HepG2 (cell line): ENCODE data around the gene EML2. TPM values are rescaled to one million over a fixed set of nuclear protein-coding genes. Genes with fewer than 3 reads are reported as not detected.
A peak's percentile ranks its signal among the peaks of the same experiment; 100 is the strongest.

ENCODE experiments used
- ATF1 ChIP-seq: IDR thresholded peaks from 2 replicates; pipeline ENCODE4 v1.6.1; 2016; ENCODE audit warnings: mild to moderate bottlenecking, control low read depth
- DZIP1 ChIP-seq: sonication (generic); formaldehyde crosslinking; IDR thresholded peaks from 2 replicates; pipeline ENCODE4 v1.5.0; 2020; ENCODE audit warnings: mild to moderate bottlenecking, missing genetic modification reagents
- GABPB1 ChIP-seq: IDR thresholded peaks from 2 replicates; pipeline ENCODE4 v1.6.1; 2016; ENCODE audit warnings: mild to moderate bottlenecking, missing genetic modification reagents, moderate library complexity, missing compliant biosample characterization
- HDAC6 ChIP-seq: fragments of 200-600 bp; sonication (generic); IDR thresholded peaks from 2 replicates; pipeline ENCODE4 v1.7.0; 2017; ENCODE audit warnings: mild to moderate bottlenecking, antibody characterized with exemption, low read length, low read depth
- HES4 ChIP-seq: sonication (generic); formaldehyde crosslinking; IDR thresholded peaks from 2 replicates; pipeline ENCODE4 v1.9.0; 2021; ENCODE audit warnings: mild to moderate bottlenecking, missing genetic modification reagents, borderline replicate concordance
- PAWR ChIP-seq: sonication (generic); formaldehyde crosslinking; IDR thresholded peaks from 2 replicates; pipeline ENCODE4 v1.4.0; 2020; ENCODE audit warnings: missing genetic modification reagents, mild to moderate bottlenecking, borderline replicate concordance
- POLR2G ChIP-seq: fragments of 200-400 bp; formaldehyde crosslinking; IDR thresholded peaks from 2 replicates; pipeline ENCODE4 v1.6.1; 2018; ENCODE audit warnings: mild to moderate bottlenecking, low read depth, low read length, moderate library complexity
- RFX3 ChIP-seq: IDR thresholded peaks from 2 replicates; pipeline ENCODE4 v1.6.1; 2016; ENCODE audit warnings: missing biosample characterization, missing genetic modification reagents
- SP5 ChIP-seq: IDR thresholded peaks from 2 replicates; pipeline ENCODE4 v1.6.1; 2016; ENCODE audit warnings: low read depth, borderline replicate concordance
- SSRP1 ChIP-seq: IDR thresholded peaks from 2 replicates; pipeline ENCODE4 v1.6.1; 2016; ENCODE audit warnings: control low read depth
- TCF7 ChIP-seq: sonication (generic); IDR thresholded peaks from 2 replicates; pipeline ENCODE4 v1.6.1; 2016; ENCODE audit warnings: antibody characterized with exemption, low read depth
- THAP8 ChIP-seq: sonication (generic); formaldehyde crosslinking; IDR thresholded peaks from 2 replicates; pipeline ENCODE4 v1.5.1; 2020; ENCODE audit warnings: missing genetic modification reagents, mild to moderate bottlenecking, borderline replicate concordance
- TRIM24 ChIP-seq: sonication (generic); formaldehyde crosslinking; IDR thresholded peaks from 2 replicates; pipeline ENCODE4 v1.8.0; 2022; ENCODE audit warnings: mild to moderate bottlenecking, missing genetic modification reagents
- ZBTB38 ChIP-seq: sonication (generic); formaldehyde crosslinking; IDR thresholded peaks from 2 replicates; pipeline ENCODE4 v1.5.1; 2020; ENCODE audit warnings: mild to moderate bottlenecking, missing genetic modification reagents
- ZNF263 ChIP-seq: sonication (generic); formaldehyde crosslinking; IDR thresholded peaks from 2 replicates; pipeline ENCODE4 v1.4.0; 2020; ENCODE audit warnings: missing genetic modification reagents
- ZNF629 ChIP-seq: sonication (generic); formaldehyde crosslinking; conservative IDR thresholded peaks from 2 replicates; pipeline ENCODE4 v1.5.0; 2020; ENCODE audit warnings: missing genetic modification reagents
- ZNF660 ChIP-seq: sonication (generic); formaldehyde crosslinking; IDR thresholded peaks from 2 replicates; pipeline ENCODE4 v1.5.1; 2020; ENCODE audit warnings: mild to moderate bottlenecking, low read depth, missing genetic modification reagents, borderline replicate concordance
- ZNF782 ChIP-seq: sonication (generic); formaldehyde crosslinking; IDR thresholded peaks from 2 replicates; pipeline ENCODE4 v1.4.0; 2020; ENCODE audit warnings: missing genetic modification reagents, mild to moderate bottlenecking, borderline replicate concordance
- polyA plus RNA-seq, 8 experiments: library from polyadenylated mRNA; depleted of rRNA in 3 of 8; stranded (reverse) in 7 of 8; unstranded in 1 of 8; fragments of >200 nt; fragmentation: Illumina TruSeq in 4 of 8; extraction: Trizol in 4 of 8; gene quantifications; 2 replicates each; pipeline versions ENCODE4 v1.2.1 to v1.2.3, GENCODE V29; 2011 to 2016; ENCODE audit warnings: low read depth in 4 of 8, missing spikeins in 1 of 8, mixed read lengths in 1 of 8; ENCODE audit not compliant: insufficient read depth in 1 of 8
- total RNA-seq, 5 experiments: library from RNA; depleted of rRNA; stranded (reverse); fragments of >200 nt; fragmentation: Illumina TruSeq; extraction: Trizol; gene quantifications; 2 replicates each; pipeline ENCODE4 v1.2.3, GENCODE V29; 2016; ENCODE audit warnings: low read depth in 1 of 5
- TF ChIP-seq, protein P1 (sequence below): sonication (generic); formaldehyde crosslinking; conservative IDR thresholded peaks from 2 replicates; pipeline ENCODE4 v1.8.1; 2023; ENCODE audit warnings: missing genetic modification reagents
- TF ChIP-seq, protein P2 (sequence below): sonication (generic); formaldehyde crosslinking; IDR thresholded peaks from 2 replicates; pipeline ENCODE4 v1.5.1; 2020; ENCODE audit warnings: mild to moderate bottlenecking, missing genetic modification reagents, moderate library complexity
- TF ChIP-seq, protein P3 (sequence below): IDR thresholded peaks from 2 replicates; pipeline ENCODE4 v1.6.1; 2012; ENCODE audit warnings: inconsistent platforms

EML2 gene
- total and polyA plus RNA-seq, 2 of the 13 experiments (the other 11 are each of a cell fraction or from before 2014, with no cell fraction given) = 7.3 to 12.9 TPM

DNA sequence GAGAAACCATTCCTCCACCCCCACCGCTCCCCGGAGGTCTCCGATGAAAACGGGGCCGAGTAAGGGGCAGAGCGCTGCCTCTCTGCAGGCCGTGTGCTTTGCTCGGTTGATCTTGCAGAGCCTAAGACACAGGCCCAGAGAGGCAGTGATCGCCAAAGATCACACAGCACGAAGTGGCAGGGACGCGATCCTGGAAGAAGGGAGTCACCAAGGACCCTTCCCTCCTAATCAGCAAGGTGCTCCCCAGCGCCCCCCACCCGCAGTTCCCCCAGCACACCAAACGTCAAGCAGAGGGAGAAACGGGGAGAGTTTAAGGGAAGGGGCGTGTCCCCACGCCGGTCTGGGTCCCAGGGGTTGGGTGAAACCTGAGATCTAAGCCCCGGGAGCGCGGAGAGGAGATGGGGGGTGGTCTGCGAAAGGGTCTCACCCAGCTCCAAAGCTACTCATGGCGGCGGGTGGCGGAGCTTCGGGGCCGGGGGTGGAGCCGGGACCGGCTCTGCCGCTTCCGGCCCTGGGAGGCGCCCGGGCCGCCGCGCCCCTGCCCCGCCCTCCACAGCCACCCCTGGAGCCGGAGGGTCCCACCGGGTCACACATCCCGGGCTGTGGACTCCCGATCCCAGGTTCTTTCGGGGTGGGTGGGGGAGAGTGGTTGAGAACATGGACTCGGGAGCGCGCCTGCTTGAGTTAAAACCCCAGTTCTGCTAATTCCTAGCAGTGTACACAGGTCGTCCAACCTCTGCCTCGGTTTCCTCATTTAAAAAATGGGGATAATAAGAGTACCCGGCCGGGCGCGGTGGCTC is at the start of gene EML2 (continued):
- TF ChIP-seq THAP8 (CRISPR knock-in tag) (no peak), SSRP1 (CRISPR knock-in tag) (no peak), ZBTB38 (CRISPR knock-in tag) (0 out of 2 replicates have a peak, but pooled peaks have one; percentile 3), GABPB1 (CRISPR knock-in tag) (peak; percentile 65), HES4 (CRISPR knock-in tag) (no peak), ZNF629 (CRISPR knock-in tag) (peak; percentile 18; the same call in 1 of the 2 replicates), ZNF782 (0 out of 2 replicates have a peak, but pooled peaks have one; percentile 11), PAWR (no peak), SP5 (CRISPR knock-in tag) (0 out of 2 replicates have a peak, but pooled peaks have one; percentile 7), TRIM24 (no peak), HDAC6 (no peak), ATF1 (CRISPR knock-in tag) (no peak), ZNF660 (CRISPR knock-in tag) (no peak), ZNF263 (CRISPR knock-in tag) (peak; percentile 60; the same call in 1 of the 2 replicates), TCF7 (no peak), POLR2G (peak; percentile 60), DZIP1 (CRISPR knock-in tag) (peak; percentile 28; the same call in 1 of the 2 replicates), RFX3 (CRISPR knock-in tag) (no peak)
- TF ChIP-seq, protein P1, sequence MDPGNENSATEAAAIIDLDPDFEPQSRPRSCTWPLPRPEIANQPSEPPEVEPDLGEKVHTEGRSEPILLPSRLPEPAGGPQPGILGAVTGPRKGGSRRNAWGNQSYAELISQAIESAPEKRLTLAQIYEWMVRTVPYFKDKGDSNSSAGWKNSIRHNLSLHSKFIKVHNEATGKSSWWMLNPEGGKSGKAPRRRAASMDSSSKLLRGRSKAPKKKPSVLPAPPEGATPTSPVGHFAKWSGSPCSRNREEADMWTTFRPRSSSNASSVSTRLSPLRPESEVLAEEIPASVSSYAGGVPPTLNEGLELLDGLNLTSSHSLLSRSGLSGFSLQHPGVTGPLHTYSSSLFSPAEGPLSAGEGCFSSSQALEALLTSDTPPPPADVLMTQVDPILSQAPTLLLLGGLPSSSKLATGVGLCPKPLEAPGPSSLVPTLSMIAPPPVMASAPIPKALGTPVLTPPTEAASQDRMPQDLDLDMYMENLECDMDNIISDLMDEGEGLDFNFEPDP (CRISPR knock-in tag) = no peak
- TF ChIP-seq, protein P2, sequence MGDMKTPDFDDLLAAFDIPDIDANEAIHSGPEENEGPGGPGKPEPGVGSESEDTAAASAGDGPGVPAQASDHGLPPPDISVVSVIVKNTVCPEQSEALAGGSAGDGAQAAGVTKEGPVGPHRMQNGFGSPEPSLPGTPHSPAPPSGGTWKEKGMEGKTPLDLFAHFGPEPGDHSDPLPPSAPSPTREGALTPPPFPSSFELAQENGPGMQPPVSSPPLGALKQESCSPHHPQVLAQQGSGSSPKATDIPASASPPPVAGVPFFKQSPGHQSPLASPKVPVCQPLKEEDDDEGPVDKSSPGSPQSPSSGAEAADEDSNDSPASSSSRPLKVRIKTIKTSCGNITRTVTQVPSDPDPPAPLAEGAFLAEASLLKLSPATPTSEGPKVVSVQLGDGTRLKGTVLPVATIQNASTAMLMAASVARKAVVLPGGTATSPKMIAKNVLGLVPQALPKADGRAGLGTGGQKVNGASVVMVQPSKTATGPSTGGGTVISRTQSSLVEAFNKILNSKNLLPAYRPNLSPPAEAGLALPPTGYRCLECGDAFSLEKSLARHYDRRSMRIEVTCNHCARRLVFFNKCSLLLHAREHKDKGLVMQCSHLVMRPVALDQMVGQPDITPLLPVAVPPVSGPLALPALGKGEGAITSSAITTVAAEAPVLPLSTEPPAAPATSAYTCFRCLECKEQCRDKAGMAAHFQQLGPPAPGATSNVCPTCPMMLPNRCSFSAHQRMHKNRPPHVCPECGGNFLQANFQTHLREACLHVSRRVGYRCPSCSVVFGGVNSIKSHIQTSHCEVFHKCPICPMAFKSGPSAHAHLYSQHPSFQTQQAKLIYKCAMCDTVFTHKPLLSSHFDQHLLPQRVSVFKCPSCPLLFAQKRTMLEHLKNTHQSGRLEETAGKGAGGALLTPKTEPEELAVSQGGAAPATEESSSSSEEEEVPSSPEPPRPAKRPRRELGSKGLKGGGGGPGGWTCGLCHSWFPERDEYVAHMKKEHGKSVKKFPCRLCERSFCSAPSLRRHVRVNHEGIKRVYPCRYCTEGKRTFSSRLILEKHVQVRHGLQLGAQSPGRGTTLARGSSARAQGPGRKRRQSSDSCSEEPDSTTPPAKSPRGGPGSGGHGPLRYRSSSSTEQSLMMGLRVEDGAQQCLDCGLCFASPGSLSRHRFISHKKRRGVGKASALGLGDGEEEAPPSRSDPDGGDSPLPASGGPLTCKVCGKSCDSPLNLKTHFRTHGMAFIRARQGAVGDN (CRISPR knock-in tag) = peak; percentile 59
- TF ChIP-seq, protein P3, sequence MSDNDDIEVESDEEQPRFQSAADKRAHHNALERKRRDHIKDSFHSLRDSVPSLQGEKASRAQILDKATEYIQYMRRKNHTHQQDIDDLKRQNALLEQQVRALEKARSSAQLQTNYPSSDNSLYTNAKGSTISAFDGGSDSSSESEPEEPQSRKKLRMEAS = peak; percentile 23; the same call in 1 of the 2 replicates
